HG03135 (cell line): ENCODE results near the gene ZDHHC11.
"Not testable (repeated sequence)": the region's sequence is repeated elsewhere in the genome, so short reads cannot be mapped to it uniquely, and the experiment has no call there.

Source experiments
- ATAC-seq: cut with Tn5 transposase; IDR thresholded peaks from one replicate; pipeline ENCODE4 v1.9.1; 2021; ENCODE audit warnings: mild to moderate bottlenecking, moderate library complexity; ENCODE audit not compliant: unreplicated experiment

ZDHHC11 gene

GRCh38 chr5:750226-750625, 100.6 kb downstream of the ZDHHC11 start:
- ATAC-seq = not testable (repeated sequence)

GRCh38 chr5:749101-749670, 101.6 kb downstream of the ZDHHC11 start:
- no peak for ATAC-seq

GRCh38 chr5:748011-748980, 102.5 kb downstream of the ZDHHC11 start:
- ATAC-seq = not testable (repeated sequence)

- not testable (repeated sequence) for ATAC-seq
Observed at GRCh38 chr5:747303-747844, 103.4 kb downstream of the ZDHHC11 start.

GRCh38 chr5:746258-746761, 104.5 kb downstream of the ZDHHC11 start:
- ATAC-seq = no peak
